Hematopoietic multipotent progenitor cell treated with erythropoietin and hydrocortisone succinate and interleukin-3 and kit ligand, for 6 days (in vitro differentiated cells): Measurements from ENCODE around the gene TMEM132D.

Experiments used
- DNase-seq: peaks from one replicate; pipeline ENCODE4 v3.0.0-alpha.2; 2015

Gene TMEM132D

DNA sequence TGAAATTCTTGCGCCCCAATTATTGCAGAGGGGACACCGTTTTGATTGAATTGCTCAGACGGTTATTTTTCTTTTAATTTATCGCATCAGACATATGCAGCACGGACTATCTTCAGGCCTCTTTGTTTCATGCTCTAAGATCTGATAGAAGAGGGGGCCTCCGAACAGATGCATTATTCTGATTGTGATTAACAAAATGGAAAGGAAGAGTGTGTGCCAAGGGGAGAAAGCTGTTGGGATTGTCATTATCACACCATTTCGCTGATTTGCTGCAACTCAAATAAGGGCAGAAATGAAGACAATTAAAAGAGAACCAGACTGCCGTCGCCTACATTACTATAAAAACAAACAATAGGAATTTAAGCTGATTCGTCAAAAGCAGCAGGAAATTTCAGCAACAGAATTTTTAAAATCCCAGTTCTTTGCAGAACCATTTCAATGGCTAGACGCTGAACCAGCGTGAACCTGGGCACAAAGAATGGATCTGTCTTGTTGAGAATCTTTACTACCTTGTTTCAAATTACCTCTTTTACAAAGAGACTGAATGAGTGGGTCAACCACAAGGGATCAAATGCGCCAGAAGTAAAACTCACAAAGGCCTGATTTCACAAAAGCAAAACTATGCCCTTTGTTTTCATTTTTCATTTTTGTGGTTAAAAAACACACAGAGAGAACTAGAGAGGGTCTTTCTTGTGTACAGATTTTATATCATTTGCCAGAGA lies 30.6 kb downstream of the TMEM132D start:
- DNase-seq = no peak

DNA sequence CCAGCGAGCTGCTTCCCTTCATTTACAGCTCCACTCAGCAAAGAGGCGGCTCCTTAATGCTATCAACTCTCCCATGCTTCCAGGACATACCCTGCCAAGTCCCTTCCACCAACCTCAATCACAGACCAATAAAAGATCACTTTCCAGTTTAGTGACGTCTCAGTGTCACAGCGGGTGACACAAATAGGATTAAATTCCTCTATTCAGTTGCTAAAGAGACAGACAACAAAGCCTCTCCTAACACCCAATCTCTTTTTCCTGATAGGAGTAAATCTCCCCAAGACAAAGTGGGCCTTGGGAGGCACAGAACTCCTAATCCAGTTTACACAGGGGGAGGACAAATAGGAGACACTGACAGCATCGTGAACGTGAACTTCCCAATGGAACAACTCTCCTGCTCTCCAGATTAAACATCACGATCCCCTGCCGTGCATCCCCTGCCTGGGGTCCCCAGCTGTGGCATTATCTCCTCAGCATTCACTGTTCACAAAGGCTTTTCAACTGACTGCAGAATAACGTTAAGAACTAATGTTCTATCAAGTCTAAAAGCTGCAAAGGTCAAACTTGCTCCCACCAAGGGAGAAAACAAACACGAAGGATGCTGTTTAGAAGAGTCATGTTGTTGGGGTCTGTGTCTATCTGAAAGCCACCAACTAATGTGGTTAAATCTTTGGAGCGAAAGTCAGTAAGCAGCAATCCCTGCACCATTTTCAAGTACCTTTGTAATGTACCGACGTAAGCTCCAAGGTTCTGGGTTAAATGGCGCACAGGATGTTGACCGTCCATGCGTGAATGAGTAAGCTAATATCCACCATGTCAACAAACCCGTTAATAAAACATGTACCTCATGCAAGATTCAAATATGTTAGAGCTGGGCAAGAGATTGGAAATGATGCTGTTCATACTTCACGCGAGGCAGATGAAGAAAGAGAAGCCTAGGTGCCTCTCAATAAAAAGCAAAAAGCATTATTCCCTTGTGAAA lies 31.5 kb downstream of the TMEM132D start:
- DNase-seq = no peak

DNA sequence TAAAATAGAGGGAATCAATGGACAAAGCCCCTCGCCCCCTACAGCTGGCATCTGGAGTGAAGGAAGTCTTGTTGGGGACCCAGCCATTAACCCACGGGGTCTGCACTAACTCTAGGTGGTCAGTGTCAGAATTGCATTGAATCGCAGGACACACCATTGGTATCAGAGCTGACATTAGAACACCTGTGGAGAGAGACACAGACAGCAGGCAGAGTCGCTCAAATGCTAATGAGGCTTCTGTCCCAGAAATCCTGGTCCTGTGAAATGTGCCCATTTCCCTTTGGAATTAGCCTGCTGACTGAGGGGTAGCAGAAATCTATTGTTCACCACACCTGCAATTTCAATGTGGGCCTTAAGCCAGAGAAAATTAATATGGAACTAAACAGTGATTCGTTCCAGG lies 33.0 kb downstream of the TMEM132D start:
- no peak for DNase-seq

DNA sequence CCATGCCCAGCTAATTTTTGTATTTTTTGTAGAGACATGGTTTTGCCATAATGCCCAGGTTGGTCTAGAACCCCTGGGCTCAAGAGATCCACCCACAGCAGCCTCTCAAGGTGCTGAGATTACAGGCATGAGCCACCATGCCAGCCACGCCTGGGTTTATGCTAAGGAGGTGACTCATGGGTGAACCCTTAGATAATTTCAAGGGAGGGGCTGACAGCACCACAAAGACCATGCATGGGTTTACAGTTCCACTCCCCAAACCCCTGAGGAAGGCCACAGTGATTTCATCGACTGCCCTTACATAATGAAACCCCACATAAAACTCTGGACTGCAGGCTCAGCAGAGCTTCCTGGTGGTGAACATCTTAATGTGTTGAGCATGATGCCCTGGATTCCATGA lies 33.7 kb downstream of the TMEM132D start:
- no peak for DNase-seq

DNA sequence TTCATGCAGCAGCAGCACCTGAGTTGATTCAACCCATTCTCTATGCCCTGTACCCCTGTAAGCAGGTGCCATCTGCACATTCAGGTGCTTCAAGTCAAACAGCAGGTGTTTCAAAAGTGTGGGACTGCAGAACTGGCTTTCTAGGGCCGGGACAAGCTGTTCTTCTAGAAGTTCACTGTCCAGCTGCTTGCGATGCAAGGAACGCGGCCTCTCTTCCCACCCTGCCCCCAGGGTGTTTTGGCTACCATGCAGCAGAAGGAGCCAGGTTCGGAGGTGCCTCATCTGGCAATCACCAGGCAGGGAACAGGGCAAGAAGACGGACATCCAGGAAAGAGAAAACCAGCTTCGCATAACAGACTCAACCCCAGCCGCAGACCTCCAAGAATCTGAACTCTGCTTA lies 35.2 kb downstream of the TMEM132D start:
- DNase-seq = no peak

DNA sequence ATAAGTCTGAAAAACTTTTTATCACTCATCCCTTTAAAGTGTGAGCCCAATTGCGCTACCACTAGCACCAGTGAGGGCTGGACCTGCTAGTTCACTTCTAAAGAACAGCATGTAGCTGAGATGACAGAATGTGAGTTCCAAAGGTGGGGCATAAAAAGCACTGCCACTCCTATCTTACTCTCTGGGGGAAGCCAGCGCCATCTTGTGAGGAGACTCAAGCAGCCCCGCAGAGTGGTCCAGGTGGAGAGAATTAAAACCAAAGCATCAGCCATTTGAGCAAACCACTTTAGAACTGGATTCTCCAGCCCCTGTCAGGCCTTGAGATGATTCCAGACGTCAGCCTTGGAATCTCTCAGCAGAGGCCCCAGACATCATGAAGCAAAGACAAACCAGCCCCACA lies 39.9 kb downstream of the TMEM132D start:
- no peak for DNase-seq

DNA sequence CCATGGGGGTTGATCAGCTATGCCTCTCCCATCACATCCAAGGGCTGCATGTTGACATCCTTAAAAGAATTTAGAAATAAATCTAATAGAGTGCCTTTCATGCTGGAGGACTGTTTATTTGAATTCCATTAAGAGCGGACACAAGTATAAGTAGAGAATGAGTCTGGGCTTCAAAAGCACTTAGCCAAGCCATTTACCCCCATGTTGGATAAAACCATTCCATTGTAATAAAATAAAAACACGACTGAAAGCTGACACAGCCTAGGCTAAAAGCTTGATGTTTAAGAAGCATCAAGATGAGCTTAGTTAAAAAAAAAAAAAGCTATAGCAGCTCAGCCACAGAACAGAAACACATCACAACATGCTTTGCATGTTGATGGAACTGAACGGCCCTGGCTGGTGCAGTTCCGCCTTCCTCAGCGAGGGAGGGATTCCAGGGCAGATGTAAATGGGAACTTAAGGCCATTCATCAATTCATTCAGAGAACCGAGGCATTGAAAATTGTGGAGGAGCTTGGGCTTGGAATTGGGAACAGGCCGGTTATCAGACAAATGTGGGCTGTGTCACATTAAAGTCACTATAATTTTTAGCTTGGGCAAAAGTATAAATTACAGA lies 41.2 kb downstream of the TMEM132D start:
- no peak for DNase-seq

DNA sequence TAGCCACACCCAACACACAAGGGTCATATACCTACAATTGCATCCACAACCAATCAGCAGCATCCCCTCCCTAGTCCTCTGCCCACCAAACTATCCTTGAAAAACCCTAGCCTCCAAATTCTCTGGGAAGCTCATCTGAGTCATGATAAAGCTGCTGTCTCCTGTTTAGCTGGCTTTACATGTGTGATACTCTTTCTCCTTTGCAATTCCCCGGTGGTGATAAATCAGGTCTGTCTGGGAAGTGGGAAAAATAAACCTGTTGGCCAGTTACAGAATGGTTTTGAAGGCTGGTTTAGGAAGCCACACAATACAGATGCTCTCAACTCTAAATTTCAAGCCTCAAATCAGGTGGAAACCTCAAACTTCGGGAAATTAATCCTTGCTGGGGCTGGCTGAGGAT lies 41.9 kb downstream of the TMEM132D start:
- no peak for DNase-seq

DNA sequence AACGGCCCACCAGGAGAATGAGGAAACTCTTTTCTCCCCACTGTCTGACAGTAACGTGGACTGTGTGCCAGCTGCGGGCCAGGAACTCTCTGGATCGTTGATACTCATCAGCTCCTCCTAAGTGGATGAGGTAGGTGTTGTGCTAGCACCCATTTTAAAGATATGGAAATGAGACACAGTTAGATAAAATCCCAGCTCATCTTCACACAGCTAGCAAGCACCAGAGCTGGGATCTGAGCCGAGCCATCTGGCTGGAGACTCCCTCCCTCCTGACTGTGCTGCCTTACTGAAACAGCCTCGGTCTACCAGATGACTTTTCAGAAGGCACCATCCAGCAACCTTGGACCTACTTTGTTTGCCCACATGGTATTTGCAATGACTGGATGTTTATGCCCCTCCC lies 49.2 kb downstream of the TMEM132D start:
- no peak for DNase-seq

DNA sequence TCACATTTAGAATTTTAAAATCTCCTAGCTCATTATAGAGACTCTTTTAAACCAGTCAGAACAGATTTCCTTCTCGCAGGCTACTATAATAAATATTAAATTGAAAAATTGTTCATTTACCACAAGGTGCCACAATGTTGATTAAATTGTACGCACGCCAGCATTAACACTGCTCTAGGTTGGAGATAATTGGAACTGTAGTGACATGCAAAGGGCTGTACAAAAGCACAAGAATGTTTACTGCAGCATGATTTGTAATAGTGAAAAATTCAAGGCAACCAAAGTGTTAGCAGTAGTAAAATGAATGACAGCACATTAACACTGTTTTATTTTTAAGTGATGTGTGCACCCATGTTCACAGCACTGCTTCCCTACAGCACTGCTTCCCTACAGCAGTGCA lies 52.5 kb downstream of the TMEM132D start:
- DNase-seq = no peak

DNA sequence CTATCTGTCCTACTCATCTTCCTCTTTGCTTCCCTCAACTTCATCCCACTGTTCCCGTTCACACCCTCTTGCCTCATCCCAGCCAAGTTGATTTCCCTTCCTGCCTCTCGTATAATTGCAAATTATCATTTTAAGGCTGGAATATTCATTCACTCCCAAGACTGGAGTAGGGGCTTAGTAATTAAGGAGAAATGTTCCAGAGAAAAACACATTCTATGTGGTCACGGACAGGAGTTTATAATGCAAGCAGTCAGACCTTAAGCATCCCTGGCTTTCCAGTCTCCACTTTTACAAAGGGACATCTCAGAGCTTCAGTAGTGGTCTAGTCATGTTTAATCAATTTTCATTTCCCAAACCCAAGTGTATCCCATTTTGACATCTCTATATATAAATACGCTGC lies 54.9 kb downstream of the TMEM132D start:
- no peak for DNase-seq

DNA sequence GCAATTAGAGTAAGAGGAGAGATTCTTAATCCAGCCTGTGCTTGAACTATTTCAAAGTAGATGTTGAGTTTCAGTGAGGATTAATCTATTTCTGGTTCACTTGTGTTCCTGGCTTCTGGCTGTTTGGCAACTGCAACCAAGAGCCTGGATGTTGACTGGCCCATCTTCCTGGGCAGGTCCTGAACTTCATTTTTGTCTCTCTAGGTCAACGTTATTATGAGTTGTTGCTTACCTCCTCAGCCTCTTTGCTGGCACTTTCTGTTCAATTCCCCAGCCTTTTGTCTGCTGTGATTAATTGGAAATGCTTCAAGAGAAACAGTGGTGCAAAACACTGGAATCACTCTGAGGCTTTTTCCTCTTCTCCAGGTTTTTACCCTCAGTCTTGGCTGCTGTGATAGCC lies 56.8 kb downstream of the TMEM132D start:
- no peak for DNase-seq

DNA sequence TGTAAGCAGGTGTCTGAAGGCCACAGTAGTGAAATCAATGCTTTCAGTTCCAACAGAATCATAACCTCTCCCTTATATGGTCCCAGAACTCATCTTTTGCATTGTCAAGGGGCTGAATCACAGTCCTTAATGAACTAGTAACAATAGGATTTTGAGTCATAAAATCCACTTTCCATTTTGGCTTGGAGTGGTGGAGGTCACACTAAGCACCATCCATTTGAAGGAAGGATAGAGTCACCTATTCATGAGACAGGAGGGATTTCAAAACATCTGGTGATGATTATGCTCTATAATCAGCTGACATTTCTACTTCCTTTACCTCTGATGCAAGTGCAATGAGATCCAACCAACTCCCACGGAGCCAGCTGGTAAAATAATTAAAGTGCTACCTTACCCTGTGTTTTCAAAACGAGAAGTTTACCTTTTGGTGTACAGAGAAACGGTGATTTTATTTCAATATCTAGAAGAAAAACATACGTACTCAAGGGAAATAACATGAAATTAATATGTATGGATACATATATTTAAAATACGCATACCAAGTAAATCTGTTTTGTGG lies 59.1 kb downstream of the TMEM132D start:
- DNase-seq = no peak

DNA sequence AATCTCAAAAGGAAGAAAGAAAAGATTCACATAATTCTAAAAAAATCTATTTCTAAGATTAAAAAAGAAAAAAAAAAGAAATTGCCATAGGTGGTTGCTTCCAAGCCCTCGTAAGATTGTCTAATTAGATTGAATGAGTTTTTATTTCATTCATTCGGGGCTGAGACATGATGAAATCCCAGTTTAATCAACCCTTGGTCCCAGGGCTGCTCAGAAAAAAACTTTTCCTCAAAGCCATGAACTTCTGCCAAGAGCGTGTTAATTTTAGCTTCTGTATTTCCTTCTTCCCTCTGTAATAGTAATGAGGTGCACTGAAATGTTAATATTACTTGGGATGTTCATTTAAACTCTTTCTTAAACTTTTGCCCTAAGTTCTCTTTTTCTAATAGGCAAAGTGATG lies 62.6 kb downstream of the TMEM132D start:
- no peak for DNase-seq

DNA sequence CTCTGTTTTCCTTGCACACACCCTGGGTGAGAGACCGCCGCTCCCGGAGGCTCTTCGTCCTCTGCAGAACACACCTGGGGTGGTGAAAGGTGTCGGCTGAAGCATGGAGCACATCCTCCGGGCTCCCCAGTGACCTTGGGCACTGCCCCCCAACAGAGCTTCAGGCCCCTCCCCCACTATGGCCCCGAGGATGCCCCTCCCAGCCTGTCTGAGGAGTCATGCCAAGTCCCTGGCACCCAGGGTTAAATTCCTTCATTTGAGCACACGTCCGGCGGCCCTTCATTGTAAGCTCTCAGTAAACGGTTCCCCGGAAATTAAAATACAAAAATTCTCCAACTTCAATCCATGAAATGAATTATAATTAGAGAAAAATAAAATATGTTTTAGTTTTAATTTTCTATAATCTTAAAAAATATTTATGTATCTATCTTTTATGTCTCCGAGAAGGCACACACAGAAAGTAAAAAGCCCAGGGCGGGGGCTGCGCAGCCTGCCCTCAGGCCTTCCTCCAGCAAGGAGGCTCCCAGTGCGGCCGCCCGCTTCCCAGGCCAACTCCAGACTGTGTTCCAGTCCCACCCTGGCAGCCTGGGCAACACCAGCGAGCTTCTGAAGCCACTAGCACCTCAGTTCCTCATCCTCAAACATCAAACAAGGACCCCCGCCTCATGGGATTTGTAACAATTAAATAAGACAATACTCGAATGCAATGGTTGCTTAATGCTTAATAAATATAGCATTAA lies 63.5 kb downstream of the TMEM132D start:
- DNase-seq = no peak

DNA sequence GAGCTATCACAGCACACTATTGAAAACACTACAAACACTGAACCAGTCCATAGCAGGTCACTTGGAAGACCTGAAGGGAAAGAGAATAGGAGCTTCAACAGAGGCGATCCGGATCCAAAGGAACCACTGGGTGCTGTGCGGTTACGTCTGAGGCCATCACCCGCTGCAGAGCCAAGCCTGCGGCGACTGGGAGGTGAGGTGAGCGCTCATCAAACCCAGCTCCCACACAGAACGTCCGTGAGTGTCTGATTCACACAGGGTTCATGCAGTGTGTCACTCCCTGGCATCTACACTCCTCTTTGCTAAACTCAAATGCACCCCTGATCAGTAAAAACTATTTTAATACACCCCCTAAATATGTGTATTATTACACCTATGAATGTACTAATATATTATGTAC lies 64.1 kb downstream of the TMEM132D start:
- DNase-seq = no peak

DNA sequence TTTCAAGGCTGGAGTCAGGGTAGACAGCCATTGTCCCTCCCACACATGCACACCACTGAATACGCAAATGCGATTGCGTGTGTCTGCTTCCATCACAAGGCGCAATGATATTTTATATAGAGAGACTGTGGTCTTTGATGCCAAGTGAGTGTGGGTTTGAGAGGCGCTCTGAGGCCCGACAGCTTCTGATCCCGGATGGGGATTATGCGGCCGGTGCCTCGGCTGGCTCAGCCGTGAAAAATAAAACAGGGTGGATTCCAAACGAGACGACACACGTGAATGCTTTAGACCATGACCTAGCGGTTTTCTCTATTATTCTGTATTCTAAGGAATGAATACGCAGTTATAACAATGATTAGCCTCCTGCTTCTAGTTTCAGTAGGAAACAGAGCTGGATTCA lies 72.5 kb downstream of the TMEM132D start:
- no peak for DNase-seq

DNA sequence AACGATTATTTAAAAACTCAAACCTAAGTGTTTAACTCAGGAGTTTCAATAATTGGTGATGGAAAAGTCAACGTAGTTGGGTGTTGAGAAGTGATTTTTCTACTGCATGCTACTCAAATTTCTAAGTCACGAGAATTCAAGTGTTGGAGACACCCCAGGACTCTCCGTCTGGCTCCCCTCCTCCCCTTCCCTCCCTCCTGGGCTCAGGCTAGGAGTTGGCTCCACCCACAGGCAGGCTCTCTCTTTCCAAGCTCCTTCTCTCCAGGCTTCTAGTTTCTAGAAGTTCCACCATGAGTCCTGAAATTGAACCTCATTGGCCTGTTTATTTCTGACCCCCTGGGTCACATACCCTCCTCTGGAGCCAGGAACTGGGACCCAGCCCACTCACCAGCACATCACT lies 73.0 kb downstream of the TMEM132D start:
- DNase-seq = no peak

DNA sequence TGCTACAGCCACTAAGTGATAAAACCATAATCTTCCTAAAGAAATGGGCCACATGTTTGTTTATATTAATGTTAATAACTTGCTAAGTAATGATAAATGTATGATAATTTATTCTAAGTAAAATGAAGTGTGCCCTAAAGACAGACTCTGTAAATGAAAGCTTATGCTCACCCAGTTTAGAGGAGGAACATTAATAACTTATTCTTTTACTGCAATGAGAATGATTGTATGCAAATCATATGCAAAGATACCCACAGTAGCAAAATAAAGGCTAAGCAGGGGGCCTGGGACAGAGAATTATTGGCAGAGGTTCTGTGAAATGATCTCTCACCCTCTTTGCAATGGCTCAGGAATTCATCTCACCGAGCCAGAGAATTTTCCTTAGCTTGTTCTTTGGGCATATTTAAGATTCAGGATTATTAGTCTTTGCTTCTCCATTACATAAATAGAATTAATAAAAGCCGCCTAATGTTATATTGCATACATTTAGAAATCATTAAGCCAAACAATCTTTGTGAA lies 75.9 kb downstream of the TMEM132D start:
- DNase-seq = no peak

DNA sequence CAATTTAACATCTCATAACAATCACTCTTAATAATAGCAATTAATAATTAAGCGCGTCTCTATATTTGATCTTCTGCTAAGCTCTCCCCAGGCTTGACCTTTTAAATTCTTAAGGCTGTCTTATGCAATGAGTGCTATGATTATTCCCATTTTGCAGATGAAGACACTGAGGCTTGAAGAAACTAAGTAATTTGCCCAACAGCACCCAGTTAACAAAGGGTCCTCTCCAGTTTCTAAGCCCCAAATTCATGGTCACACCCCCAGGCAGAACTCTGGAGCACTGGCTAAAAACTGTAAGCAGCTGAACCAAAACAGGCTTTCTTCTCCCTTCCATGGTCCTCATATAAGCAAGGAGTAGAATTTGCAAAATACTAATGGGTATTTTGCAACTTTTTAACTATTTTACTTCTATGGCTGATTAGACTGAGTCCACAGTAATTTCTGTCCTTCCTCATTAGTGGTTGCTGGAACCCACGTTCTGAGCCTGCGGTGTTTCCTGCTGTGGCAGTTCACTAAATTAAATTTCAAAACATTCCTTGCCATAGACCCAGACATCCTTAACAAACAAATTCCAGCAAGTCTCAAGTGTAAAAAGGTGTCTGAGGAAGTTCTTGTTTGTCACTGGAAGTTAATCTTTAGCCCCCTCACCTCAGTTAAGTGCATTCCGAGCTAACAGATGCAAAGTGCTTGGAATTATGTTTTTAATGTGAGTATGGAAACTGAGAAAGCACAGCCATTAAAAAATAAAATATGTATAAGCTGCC lies 76.5 kb downstream of the TMEM132D start:
- no peak for DNase-seq

DNA sequence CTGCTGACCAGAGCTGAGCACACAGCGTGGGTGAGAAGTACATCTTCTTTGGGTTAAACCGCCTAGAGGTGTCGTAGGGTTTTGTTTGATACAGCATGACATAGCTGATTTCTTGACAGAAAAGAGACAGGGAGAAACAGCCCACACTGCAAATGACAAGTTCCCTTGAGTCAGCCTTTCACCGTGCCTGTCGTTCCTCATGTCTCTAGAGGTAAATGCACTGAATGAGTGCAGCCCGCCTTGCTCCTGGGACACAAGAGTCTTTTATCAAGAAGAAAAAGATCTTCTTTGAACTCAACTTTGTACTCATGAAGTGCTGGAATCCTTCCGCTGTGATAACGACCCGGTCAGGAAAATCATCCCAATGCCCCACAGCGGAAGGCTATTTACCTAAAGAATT lies 77.6 kb downstream of the TMEM132D start:
- DNase-seq = no peak

DNA sequence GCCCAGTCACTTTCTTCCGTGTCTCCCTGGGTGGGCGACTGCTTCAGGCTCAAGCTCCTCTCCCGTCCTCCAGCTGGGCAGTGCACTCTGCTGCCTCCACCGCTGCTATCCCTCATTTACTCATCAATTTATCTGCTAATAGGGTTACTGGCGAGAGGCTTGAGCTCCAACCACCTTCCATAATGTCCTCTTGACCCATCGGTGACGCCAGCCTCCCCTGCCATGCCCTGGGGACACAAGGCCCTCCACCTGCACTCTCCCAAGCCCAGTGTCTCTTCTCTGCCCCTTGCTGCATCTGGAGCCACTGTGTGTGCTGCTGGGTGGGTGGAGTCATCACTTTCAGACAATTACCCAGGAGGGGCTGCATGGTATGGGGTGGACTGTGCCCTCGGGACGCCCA lies 78.5 kb downstream of the TMEM132D start:
- DNase-seq = no peak
